K562 (cell line): Measurements from ENCODE around the gene GRPEL2. TPM values are rescaled to one million over a fixed set of nuclear protein-coding genes. Genes with fewer than 3 reads are reported as not detected.

Source experiments
- ATAC-seq: fragments of 200-7000 bp; cut with Tn5 transposase; 3 replicates; pipeline ENCODE4 v1.9.1; 2020; ENCODE audit warnings: moderate library complexity
- BruUV-seq: library from RNA; stranded (reverse); fragments of 400-500 nt; replicated peaks from 2 replicates; lab custom pipeline; 2021; lab: Mats Ljungman, UMichigan
- CTCF ChIA-PET: fragments of 300-600 bp; formaldehyde crosslinking; extraction: SDS; loops from one replicate; lab custom pipeline; 2021; ENCODE audit warnings: low intra/inter-chr PET ratio; lab: Yijun Ruan, JAX
- POLR2A ChIA-PET: fragments of 300-600, 350-650 bp; sonication (Branson Sonifier 250); formaldehyde crosslinking; extraction: SDS; loops from one replicate; lab custom pipeline; 2021; ENCODE audit warnings: antibody characterized with exemption, inconsistent platforms; lab: Yijun Ruan, JAX
- DNase-seq, 4 experiments: peaks; one replicate each; pipeline versions ENCODE4 v3.0.0 to v3.0.0-alpha.2; 2011 to 2018; ENCODE audit warnings: low spot score in 3 of 4, mixed read lengths in 3 of 4; ENCODE audit errors: extremely low read depth in 1 of 4
- FAIRE-seq: peaks from 2 replicates; lab custom pipeline; 2011; peaks lifted over from hg19 to GRCh38; lab: Jason Lieb, UNC
- H2AFZ ChIP-seq: 2 replicates; pipeline ENCODE4 v1.6.0; 2011; ENCODE audit warnings: low read depth, low read length, control low read depth, inconsistent platforms
- H3K27ac ChIP-seq: fragments of 200-600 bp; 3 replicates; pipeline ENCODE4 v1.8.0; 2011; ENCODE audit warnings: low read depth, mild to moderate bottlenecking, control low read depth, inconsistent platforms, low read length, moderate library complexity, mixed read lengths; ENCODE audit errors: extremely low read depth
- H3K27me3 ChIP-seq, 2 experiments: fragments of 300-600 bp in 1 of 2; 2 replicates in 1 of 2; 3 replicates in 1 of 2; pipeline versions ENCODE4 v1.6.0 to v1.8.0; 2011; ENCODE audit warnings: inconsistent platforms in 2 of 2, low read length in 2 of 2, mild to moderate bottlenecking in 1 of 2, mixed read lengths in 1 of 2, moderate library complexity in 1 of 2; ENCODE audit not compliant: control insufficient read depth in 2 of 2, insufficient read depth in 2 of 2
- H3K36me3 ChIP-seq: fragments of 300-600 bp; 3 replicates; pipeline ENCODE4 v1.8.0; 2011; ENCODE audit warnings: mild to moderate bottlenecking, low read length, inconsistent platforms; ENCODE audit not compliant: control insufficient read depth, insufficient read depth
- H3K4me1 ChIP-seq, 2 experiments: fragments of 200-600 bp in 1 of 2; replicated peaks in 1 of 2; 2 replicates in 1 of 2; 3 replicates in 1 of 2; pipeline versions ENCODE4 v1.5.1 to v1.8.0; 2011; ENCODE audit warnings: inconsistent platforms in 2 of 2, low read length in 2 of 2, mild to moderate bottlenecking in 1 of 2, mixed read lengths in 1 of 2, moderate library complexity in 1 of 2; ENCODE audit not compliant: control insufficient read depth in 2 of 2, insufficient read depth in 2 of 2
- H3K4me2 ChIP-seq: 2 replicates; pipeline ENCODE4 v1.6.1; 2011; ENCODE audit warnings: low read length, control low read depth, inconsistent platforms, mixed read lengths; ENCODE audit not compliant: insufficient read depth
- H3K4me3 ChIP-seq: fragments of 200-600 bp; sonication (generic), shearing (Covaris generic); 2 replicates; pipeline ENCODE4 v1.5.1; 2016; ENCODE audit warnings: control low read depth, inconsistent platforms
- H3K79me2 ChIP-seq: fragments of 200-600 bp; 3 replicates; pipeline ENCODE4 v1.8.0; 2011; ENCODE audit warnings: low read length, inconsistent platforms; ENCODE audit not compliant: control insufficient read depth, insufficient read depth
- H3K9ac ChIP-seq, 2 experiments: 2 replicates each; pipeline versions ENCODE4 v1.6.0 to v1.6.1; 2011; ENCODE audit warnings: low read depth in 2 of 2, low read length in 2 of 2, control low read depth in 1 of 2, inconsistent platforms in 1 of 2, mild to moderate bottlenecking in 1 of 2, mixed read lengths in 1 of 2; ENCODE audit not compliant: insufficient read depth in 1 of 2
- H3K9me1 ChIP-seq: one replicate; pipeline ENCODE4 v1.6.0; 2011; ENCODE audit warnings: inconsistent platforms, mild to moderate bottlenecking, low read length, moderate library complexity; ENCODE audit not compliant: control insufficient read depth, insufficient read depth
- H3K9me3 ChIP-seq: replicated peaks from 2 replicates; pipeline ENCODE4 v1.5.1; 2011; ENCODE audit warnings: low read depth, low read length, inconsistent platforms; ENCODE audit not compliant: control insufficient read depth, insufficient read depth
- H4K20me1 ChIP-seq: replicated peaks from 2 replicates; pipeline ENCODE4 v1.6.1; 2011; ENCODE audit warnings: low read length, inconsistent platforms, mixed read lengths; ENCODE audit not compliant: control insufficient read depth, insufficient read depth
- JUNB ChIP-seq: fragments of 450-650 bp; formaldehyde crosslinking; conservative IDR thresholded peaks from 2 replicates; pipeline ENCODE4 v1.4.0; 2020; ENCODE audit warnings: mild to moderate bottlenecking
- NFE2 ChIP-seq: IDR thresholded peaks from 2 replicates; pipeline ENCODE4 v1.6.1; 2014; ENCODE audit warnings: antibody characterized with exemption, low read depth
- RBM34 ChIP-seq: fragments of 200-400 bp; formaldehyde crosslinking; IDR thresholded peaks from 2 replicates; pipeline ENCODE4 v1.6.1; 2018; ENCODE audit warnings: low read length, borderline replicate concordance; ENCODE audit not compliant: insufficient read depth
- TBL1XR1 ChIP-seq, 2 experiments: IDR thresholded peaks; 2 replicates each; pipeline ENCODE4 v1.6.1; 2012; ENCODE audit warnings: improper control_type of control experiment in 2 of 2, low read length in 2 of 2, mild to moderate bottlenecking in 1 of 2
- ZNF165 ChIP-seq: fragments of 250-450 bp; sonication (Bioruptor Pico); IDR thresholded peaks from 2 replicates; pipeline ENCODE4 v1.4.0; 2020; ENCODE audit warnings: borderline replicate concordance
- ZNF311 ChIP-seq: fragments of 250-450 bp; sonication (Bioruptor Pico); IDR thresholded peaks from 2 replicates; pipeline ENCODE4 v1.4.0; 2020; ENCODE audit warnings: mild to moderate bottlenecking, moderate library complexity
- ZNF347 ChIP-seq: fragments of 450-650 bp; formaldehyde crosslinking; IDR thresholded peaks from 2 replicates; pipeline ENCODE4 v1.4.0; 2020; ENCODE audit warnings: low read depth, mild to moderate bottlenecking, moderate library complexity
- WGBS: fragments of 100-300 bp; shearing (Covaris generic); methylation state at CpG from one replicate; pipeline ENCODE4 v1.1.6; 2016; ENCODE audit warnings: low coverage, mixed read lengths; ENCODE audit not compliant: insufficient coverage; ENCODE audit errors: missing lambda C conversion rate; 5-methylcytosine and 5-hydroxymethylcytosine counted together
- in situ Hi-C: fragments of 300-500 bp; cut with MboI; formaldehyde crosslinking; loops from 4 replicates; pipeline ENCODE4 v1.15.0; 2018; ENCODE audit warnings: inconsistent platforms, mixed read lengths
- intact Hi-C: fragments of 100-400 bp; cut with micrococcal nuclease; formaldehyde crosslinking; loops from 2 replicates; pipeline ENCODE4 v1.14.2; 2022
- polyA plus RNA-seq, 8 experiments: library from polyadenylated mRNA; depleted of rRNA in 4 of 8; stranded (reverse) in 5 of 8; unstranded in 3 of 8; fragments of >200 nt; fragmentation: Nextera tagmentation in 2 of 8; fragmentation: Illumina TruSeq in 1 of 8; extraction: Ambion mirVana in 2 of 8; extraction: Trizol in 1 of 8; gene quantifications; 2 replicates each; pipeline versions ENCODE4 v1.2.1 to v1.2.3, GENCODE V29; 2011 to 2014; ENCODE audit warnings: inconsistent platforms in 1 of 8, missing spikeins in 1 of 8
- total RNA-seq, 7 experiments: library from RNA; depleted of rRNA in 6 of 7; stranded (reverse); fragments of >200 nt in 6 of 7; fragmentation: Illumina TruSeq in 2 of 7; extraction: Trizol in 2 of 7; gene quantifications; 2 replicates each; pipeline versions ENCODE4 v1.2.1 to v1.2.3, GENCODE V29; 2011 to 2021; ENCODE audit warnings: low replicate concordance in 1 of 7
- TF ChIP-seq, protein P1 (sequence below): fragments of 250-450 bp; sonication (Bioruptor Pico); IDR thresholded peaks from 2 replicates; pipeline ENCODE4 v1.5.0; 2022; ENCODE audit warnings: mild to moderate bottlenecking
- TF ChIP-seq, protein P2 (sequence below): fragments of 450-650 bp; formaldehyde crosslinking; IDR thresholded peaks from 2 replicates; pipeline ENCODE4 v1.4.0; 2022; ENCODE audit warnings: missing genetic modification characterization
- TF ChIP-seq, protein P3 (sequence below): sonication (generic); formaldehyde crosslinking; IDR thresholded peaks from 2 replicates; pipeline ENCODE4 v1.4.0; 2020; ENCODE audit warnings: mild to moderate bottlenecking, missing genetic modification reagents

The GRPEL2 gene
- total and polyA plus RNA-seq, 9 of the 15 experiments (the other 6 are each of a cell fraction or from before 2014, with no cell fraction given) = 11.2 to 40.5 (median 25.8) TPM

DNA sequence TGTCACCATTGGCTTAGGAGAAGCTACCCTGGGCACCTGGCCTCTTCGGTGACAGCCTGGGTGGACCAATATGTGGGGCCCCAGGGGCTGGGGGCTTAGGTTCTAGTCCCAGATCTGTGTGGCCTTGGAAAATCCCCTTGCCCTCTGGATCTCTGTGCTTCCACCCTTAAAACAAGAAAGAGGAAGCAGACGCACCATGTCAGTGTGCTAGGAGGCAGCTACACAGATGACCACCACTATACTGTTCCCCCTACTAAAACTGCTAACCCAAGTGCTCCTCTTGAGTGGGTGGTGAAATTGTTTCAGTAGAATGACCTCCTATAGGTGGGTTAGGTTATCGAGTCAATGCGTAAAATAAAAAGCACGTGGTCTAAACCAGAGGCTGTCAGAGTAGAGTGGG is 42.7 kb upstream of the GRPEL2 start:
- no peak for DNase-seq
- no TSS peak for BruUV-seq
- peaks cover 5% of the 10 kb centered on the region; the same call in 1 of the 2 replicates for H4K20me1 ChIP-seq
- ChIA-PET CTCF (no interaction called here), POLR2A (interaction anchor here (1.1 kb wide), 1 partner anchor 18 kb away, joined by 6 read pairs; no protein-coding TSS in a partner anchor)
- intact Hi-C loops (no loop called here), in situ Hi-C loops (no loop called here)
- no peaks in the 10 kb centered on the region for H3K36me3 ChIP-seq
- H3K79me2 ChIP-seq = no peaks in the 10 kb centered on the region
- peaks cover 45 to 75% of the 10 kb centered on the region in 2 experiments; a peak in 4 of 5 replicates for H3K27me3 ChIP-seq
- H3K4me1 ChIP-seq = peaks cover 0 to 8% of the 10 kb centered on the region in 2 experiments; a peak in 1 of 5 replicates
- H3K9me1 ChIP-seq = no peaks in the 10 kb centered on the region
- TF ChIP-seq TBL1XR1 (IDR thresholded peaks at IDR 0.05; ENCODE audit: low read length in 2 of 2) = no peak
- no peak for TF ChIP-seq ZNF347 (CRISPR knock-in tag)
- TF ChIP-seq, protein P1, sequence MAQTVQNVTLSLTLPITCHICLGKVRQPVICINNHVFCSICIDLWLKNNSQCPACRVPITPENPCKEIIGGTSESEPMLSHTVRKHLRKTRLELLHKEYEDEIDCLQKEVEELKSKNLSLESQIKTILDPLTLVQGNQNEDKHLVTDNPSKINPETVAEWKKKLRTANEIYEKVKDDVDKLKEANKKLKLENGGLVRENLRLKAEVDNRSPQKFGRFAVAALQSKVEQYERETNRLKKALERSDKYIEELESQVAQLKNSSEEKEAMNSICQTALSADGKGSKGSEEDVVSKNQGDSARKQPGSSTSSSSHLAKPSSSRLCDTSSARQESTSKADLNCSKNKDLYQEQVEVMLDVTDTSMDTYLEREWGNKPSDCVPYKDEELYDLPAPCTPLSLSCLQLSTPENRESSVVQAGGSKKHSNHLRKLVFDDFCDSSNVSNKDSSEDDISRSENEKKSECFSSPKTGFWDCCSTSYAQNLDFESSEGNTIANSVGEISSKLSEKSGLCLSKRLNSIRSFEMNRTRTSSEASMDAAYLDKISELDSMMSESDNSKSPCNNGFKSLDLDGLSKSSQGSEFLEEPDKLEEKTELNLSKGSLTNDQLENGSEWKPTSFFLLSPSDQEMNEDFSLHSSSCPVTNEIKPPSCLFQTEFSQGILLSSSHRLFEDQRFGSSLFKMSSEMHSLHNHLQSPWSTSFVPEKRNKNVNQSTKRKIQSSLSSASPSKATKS (CRISPR knock-in tag) = no peak
- TF ChIP-seq, protein P2, sequence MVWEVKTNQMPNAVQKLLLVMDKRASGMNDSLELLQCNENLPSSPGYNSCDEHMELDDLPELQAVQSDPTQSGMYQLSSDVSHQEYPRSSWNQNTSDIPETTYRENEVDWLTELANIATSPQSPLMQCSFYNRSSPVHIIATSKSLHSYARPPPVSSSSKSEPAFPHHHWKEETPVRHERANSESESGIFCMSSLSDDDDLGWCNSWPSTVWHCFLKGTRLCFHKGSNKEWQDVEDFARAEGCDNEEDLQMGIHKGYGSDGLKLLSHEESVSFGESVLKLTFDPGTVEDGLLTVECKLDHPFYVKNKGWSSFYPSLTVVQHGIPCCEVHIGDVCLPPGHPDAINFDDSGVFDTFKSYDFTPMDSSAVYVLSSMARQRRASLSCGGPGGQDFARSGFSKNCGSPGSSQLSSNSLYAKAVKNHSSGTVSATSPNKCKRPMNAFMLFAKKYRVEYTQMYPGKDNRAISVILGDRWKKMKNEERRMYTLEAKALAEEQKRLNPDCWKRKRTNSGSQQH = no peak
- no peak for TF ChIP-seq ZNF165
- no peak for TF ChIP-seq ZNF311 (CRISPR knock-in tag)
- TF ChIP-seq NFE2 = no peak
- no peak for TF ChIP-seq JUNB (CRISPR knock-in tag)
- TF ChIP-seq, protein P3, sequence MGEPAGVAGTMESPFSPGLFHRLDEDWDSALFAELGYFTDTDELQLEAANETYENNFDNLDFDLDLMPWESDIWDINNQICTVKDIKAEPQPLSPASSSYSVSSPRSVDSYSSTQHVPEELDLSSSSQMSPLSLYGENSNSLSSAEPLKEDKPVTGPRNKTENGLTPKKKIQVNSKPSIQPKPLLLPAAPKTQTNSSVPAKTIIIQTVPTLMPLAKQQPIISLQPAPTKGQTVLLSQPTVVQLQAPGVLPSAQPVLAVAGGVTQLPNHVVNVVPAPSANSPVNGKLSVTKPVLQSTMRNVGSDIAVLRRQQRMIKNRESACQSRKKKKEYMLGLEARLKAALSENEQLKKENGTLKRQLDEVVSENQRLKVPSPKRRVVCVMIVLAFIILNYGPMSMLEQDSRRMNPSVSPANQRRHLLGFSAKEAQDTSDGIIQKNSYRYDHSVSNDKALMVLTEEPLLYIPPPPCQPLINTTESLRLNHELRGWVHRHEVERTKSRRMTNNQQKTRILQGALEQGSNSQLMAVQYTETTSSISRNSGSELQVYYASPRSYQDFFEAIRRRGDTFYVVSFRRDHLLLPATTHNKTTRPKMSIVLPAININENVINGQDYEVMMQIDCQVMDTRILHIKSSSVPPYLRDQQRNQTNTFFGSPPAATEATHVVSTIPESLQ (CRISPR knock-in tag) = no peak
- TF ChIP-seq RBM34 = no peak
- no peak overlapping the region for H3K4me3 ChIP-seq
- FAIRE-seq = no peak
- H2AFZ ChIP-seq = no peak overlapping the region
- no peaks in the 10 kb centered on the region for H3K9me3 ChIP-seq
- H3K9ac ChIP-seq = no peak overlapping the region
- H3K27ac ChIP-seq = no peak overlapping the region
- no peak for ATAC-seq
- no peak overlapping the region for H3K4me2 ChIP-seq
- 17% methylated on average over 5 of the region's 5 CpGs for WGBS
